PFSK-1 (cell line): ENCODE data around the gene TP53TG5.

Experiments
- FOXP2 ChIP-seq: optimal IDR thresholded peaks from 2 replicates; pipeline ENCODE3; 2011; ENCODE audit warnings: borderline replicate concordance, control low read depth, inconsistent platforms; ENCODE audit not compliant: insufficient read depth; ENCODE audit errors: extremely low read length, extremely low read depth
- POLR2AphosphoS5 ChIP-seq: IDR thresholded peaks from 2 replicates; pipeline ENCODE4 v1.6.1; 2012; ENCODE audit warnings: low read depth, mild to moderate bottlenecking, control low read depth, low read length, moderate library complexity
- REST ChIP-seq, 2 experiments: IDR thresholded peaks; 2 replicates each; pipeline versions ENCODE4 v1.6.1 to v1.8.0; 2011 to 2012; ENCODE audit warnings: low read depth in 2 of 2, low read length in 2 of 2, control low read depth in 1 of 2, inconsistent platforms in 1 of 2, mild to moderate bottlenecking in 1 of 2, moderate library complexity in 1 of 2; ENCODE audit not compliant: insufficient read depth in 1 of 2
- SIN3A ChIP-seq: IDR thresholded peaks from 2 replicates; pipeline ENCODE4 v1.6.1; 2012; ENCODE audit warnings: mild to moderate bottlenecking, low read length, moderate library complexity, borderline replicate concordance; ENCODE audit not compliant: insufficient read depth
- TAF1 ChIP-seq: IDR thresholded peaks from 2 replicates; pipeline ENCODE4 v1.6.1; 2012; ENCODE audit warnings: low read length, control low read depth, borderline replicate concordance; ENCODE audit not compliant: insufficient read depth

Gene TP53TG5

GRCh38 chr20:45336530-45337366 is 41.4 kb downstream of the TP53TG5 start:
- TF ChIP-seq REST (IDR thresholded peaks at IDR 0.05; ENCODE audit: insufficient read depth in 1 of 2, low read depth in 2 of 2, low read length in 2 of 2) (no peak), TAF1 (no peak), SIN3A (no peak), FOXP2 (no peak)

- no peak for TF ChIP-seq TAF1
- TF ChIP-seq FOXP2, result no peak
- no peak for TF ChIP-seq SIN3A
- TF ChIP-seq POLR2AphosphoS5, result no peak
- TF ChIP-seq REST (IDR thresholded peaks at IDR 0.05; ENCODE audit: insufficient read depth in 1 of 2, low read depth in 2 of 2, low read length in 2 of 2), result no peak
These were observed 47.6 kb downstream of the TP53TG5 start for GRCh38 chr20:45330476-45330875.

GRCh38 chr20:45329497-45330319 is 48.4 kb downstream of the TP53TG5 start:
- TF ChIP-seq POLR2AphosphoS5 (no peak), REST (IDR thresholded peaks at IDR 0.05; ENCODE audit: insufficient read depth in 1 of 2, low read depth in 2 of 2, low read length in 2 of 2) (no peak), TAF1 (no peak), FOXP2 (no peak), SIN3A (no peak)

- TF ChIP-seq TAF1 (no peak), FOXP2 (no peak), REST (IDR thresholded peaks at IDR 0.05; ENCODE audit: insufficient read depth in 1 of 2, low read depth in 2 of 2, low read length in 2 of 2) (no peak)
These were observed 49.7 kb downstream of the TP53TG5 start for GRCh38 chr20:45328451-45328850.
